ENCODE data around the gene SYVN1. TPM values are rescaled to one million over a fixed set of nuclear protein-coding genes. Genes with fewer than 3 reads are reported as not detected.

SYVN1 gene
- total RNA-seq, 1 donor from 2014 or later, result 35.1 TPM

GRCh38 chr11:65118097-65118837, 16.1 kb downstream of the SYVN1 start:
- TF ChIP-seq CTCF (conservative IDR thresholded peaks at IDR 0.05), result peak; percentile 52
- Mint-ChIP-seq H3K27me3 (ENCODE audit: low read depth) (peaks cover 10% of the 10 kb centered on the region), H3K4me1 (peaks cover 54% of the 10 kb centered on the region), H3K9me3 (no peaks in the 10 kb centered on the region), H3K4me3 (peak overlapping the region; percentile 100), H3K27ac (ENCODE audit: unreplicated experiment) (peak overlapping the region; percentile 73), H3K36me3 (ENCODE audit: low read depth) (peaks cover 15% of the 10 kb centered on the region)
- no peak for DNase-seq (ENCODE audit: low read depth, low spot score)

- peaks cover 53% of the 10 kb centered on the region for H3K4me1 Mint-ChIP-seq
- peak within 1 kb of the TSS; percentile 95 for H3K27ac Mint-ChIP-seq (ENCODE audit: unreplicated experiment)
- DNase-seq (ENCODE audit: low read depth, low spot score), result peak; percentile 99
- H3K9me3 Mint-ChIP-seq, result no peaks in the 10 kb centered on the region
- H3K36me3 Mint-ChIP-seq (ENCODE audit: low read depth), result peaks cover 15% of the 10 kb centered on the region
- peaks cover 10% of the 10 kb centered on the region for H3K27me3 Mint-ChIP-seq (ENCODE audit: low read depth)
- TF ChIP-seq CTCF (conservative IDR thresholded peaks at IDR 0.05), result peak; percentile 94
- H3K4me3 Mint-ChIP-seq, result peak within 1 kb of the TSS; percentile 100
These were observed 16.9 kb downstream of the SYVN1 start, which contains the start of gene ZNHIT2 for GRCh38 chr11:65117206-65118096. ZNHIT2 (minus strand) TSS chr11:65117701; CDS start chr11:65117653, 48 bp downstream.

- Mint-ChIP-seq H3K4me3 (peak overlapping the region; percentile 99), H3K36me3 (ENCODE audit: low read depth) (peaks cover 9% of the 10 kb centered on the region), H3K4me1 (peaks cover 44% of the 10 kb centered on the region), H3K9me3 (no peaks in the 10 kb centered on the region), H3K27ac (ENCODE audit: unreplicated experiment) (peak overlapping the region; percentile 84), H3K27me3 (ENCODE audit: low read depth) (peaks cover 14% of the 10 kb centered on the region)
- no peak for TF ChIP-seq CTCF (conservative IDR thresholded peaks at IDR 0.05)
- DNase-seq (ENCODE audit: low read depth, low spot score), result no peak
These were observed 17.7 kb downstream of the SYVN1 start for GRCh38 chr11:65116370-65117205.

- Mint-ChIP-seq H3K27me3 (ENCODE audit: low read depth) (peaks cover 14% of the 10 kb centered on the region), H3K27ac (ENCODE audit: unreplicated experiment) (no peak overlapping the region), H3K36me3 (ENCODE audit: low read depth) (peaks cover 6% of the 10 kb centered on the region), H3K4me1 (peaks cover 47% of the 10 kb centered on the region), H3K4me3 (peak overlapping the region; percentile 99), H3K9me3 (no peaks in the 10 kb centered on the region)
- TF ChIP-seq CTCF (conservative IDR thresholded peaks at IDR 0.05), result no peak
- no peak for DNase-seq (ENCODE audit: low read depth, low spot score)
These were observed 18.8 kb downstream of the SYVN1 start for GRCh38 chr11:65115361-65116082.

Data from neural crest cell (in vitro differentiated cells).